Transverse colon (tissue), 4 donors: ENCODE measurements around the gene HMCN2. TPM values are rescaled to one million over a fixed set of nuclear protein-coding genes. Genes with fewer than 3 reads are reported as not detected.

ENCODE experiments used
- DNase-seq: peaks from one replicate; pipeline ENCODE4 v3.0.0-alpha.2; 2019
- H3K27ac ChIP-seq, 4 donors: fragments of 200-600 bp; sonication (generic); 2 replicates each; pipeline ENCODE4 v1.5.1; 2016 to 2018; ENCODE audit warnings: inconsistent platforms in 4 of 4
- H3K27me3 ChIP-seq: fragments of 200-600 bp; sonication (generic); 2 replicates; pipeline ENCODE4 v1.5.1; 2017; ENCODE audit warnings: inconsistent platforms
- H3K36me3 ChIP-seq, 4 donors: fragments of 200-600 bp; sonication (generic); 2 replicates each; pipeline ENCODE4 v1.5.1; 2017 to 2019; ENCODE audit warnings: inconsistent platforms in 4 of 4
- H3K4me1 ChIP-seq, 4 donors: fragments of 200-600 bp; sonication (generic); 2 replicates each; pipeline ENCODE4 v1.5.1; 2017 to 2020; ENCODE audit warnings: inconsistent platforms in 4 of 4
- H3K4me3 ChIP-seq, 4 donors: fragments of 200-600 bp; sonication (generic); 1 replicate in 1 of 4; 2 replicates in 3 of 4; pipeline versions ENCODE4 v1.5.1 to v1.6.1; 2017 to 2019; ENCODE audit warnings: inconsistent platforms in 4 of 4
- H3K9me3 ChIP-seq, 2 donors: fragments of 200-600 bp; sonication (generic); 2 replicates each; pipeline ENCODE4 v1.5.1; 2017 to 2019; ENCODE audit warnings: inconsistent platforms in 2 of 2
- CTCF ChIP-seq, 5 experiments: fragments of 200-600 bp in 3 of 5; fragments of 450-650 bp in 2 of 5; sonication (generic) in 3 of 5; IDR thresholded peaks; 1 replicate in 2 of 5; 2 replicates in 3 of 5; pipeline ENCODE4 v1.5.1; 2016 to 2017; ENCODE audit warnings: antibody characterized with exemption in 5 of 5, inconsistent platforms in 3 of 5, mild to moderate bottlenecking in 2 of 5, moderate library complexity in 1 of 5
- EP300 ChIP-seq: sonication (generic); formaldehyde crosslinking; IDR thresholded peaks from one replicate; pipeline ENCODE4 v1.6.1; 2017; ENCODE audit warnings: antibody characterized with exemption, low read depth
- POLR2A ChIP-seq: fragments of 450-650 bp; IDR thresholded peaks from one replicate; pipeline ENCODE4 v1.6.1; 2016; ENCODE audit warnings: antibody characterized with exemption, mild to moderate bottlenecking, moderate library complexity
- POLR2AphosphoS5 ChIP-seq, 3 donors: sonication (generic); formaldehyde crosslinking; IDR thresholded peaks; one replicate each; pipeline ENCODE4 v1.6.1; 2016; ENCODE audit warnings: antibody characterized with exemption in 3 of 3
- WGBS, 2 donors: methylation state at CpG; one replicate each; pipeline ENCODE4 v1.1.5; 2018; ENCODE audit warnings: low coverage in 1 of 2; 5-methylcytosine and 5-hydroxymethylcytosine counted together
- in situ Hi-C, 4 donors: fragments of 200-750 bp; cut with MboI; loops; one replicate each; pipeline versions ENCODE4 v1.15.0 to v1.15.1; 2017; ENCODE audit warnings: low sequenced_read_pairs in 3 of 4, low pct_ligation_motif_present in 1 of 4, low pct_unique_long_range_greater_than_20kb in 1 of 4
- intact Hi-C: fragments of 100-400 bp; cut with DNase I; formaldehyde crosslinking; loops from one replicate; pipeline ENCODE4 v1.15.1; 2023; ENCODE audit warnings: low total_unique reads
- total RNA-seq, 4 donors: library from RNA; depleted of rRNA; stranded (reverse); fragments of >200 nt; gene quantifications; one replicate each; pipeline ENCODE4 v1.1.0, GENCODE V29; 2016

Gene HMCN2
- total RNA-seq, 4 donors from 2014 or later, result 7.8 to 40.0 (median 15.2) TPM

GRCh38 chr9:130382636-130383349, 117.2 kb downstream of the HMCN2 start:
- H3K27me3 ChIP-seq, result no peaks in the 10 kb centered on the region
- DNase-seq, result no peak
- TF ChIP-seq CTCF (IDR thresholded peaks at IDR 0.05) (no peak), EP300 (no peak), POLR2AphosphoS5 (IDR thresholded peaks at IDR 0.05) (no peak), POLR2A (no peak)
- intact Hi-C loops, result no loop called here
- in situ Hi-C loops, result no loop called here
- no peaks in the 10 kb centered on the region for H3K4me1 ChIP-seq
- WGBS, 2 donors, result 83% methylated on average over 11 of the region's 20 CpGs; no CpG with 5 or more reads in 1 of the 2 donors
- H3K27ac ChIP-seq, result no peak overlapping the region
- H3K9me3 ChIP-seq, result no peaks in the 10 kb centered on the region
- H3K36me3 ChIP-seq, result no peaks in the 10 kb centered on the region
- H3K4me3 ChIP-seq, result no peak overlapping the region

- 88% methylated on average over 8 of the region's 8 CpGs; no CpG with 5 or more reads in 1 of the 2 donors for WGBS, 2 donors
- DNase-seq, result no peak
- H3K27ac ChIP-seq, result no peak overlapping the region
- no peaks in the 10 kb centered on the region for H3K9me3 ChIP-seq
- no peaks in the 10 kb centered on the region for H3K4me1 ChIP-seq
- intact Hi-C loops (no loop called here), in situ Hi-C loops (no loop called here)
- TF ChIP-seq POLR2AphosphoS5 (IDR thresholded peaks at IDR 0.05) (no peak), CTCF (IDR thresholded peaks at IDR 0.05) (no peak), POLR2A (no peak), EP300 (no peak)
- no peaks in the 10 kb centered on the region for H3K36me3 ChIP-seq
- H3K27me3 ChIP-seq, result no peaks in the 10 kb centered on the region
- H3K4me3 ChIP-seq, result no peak overlapping the region
These were observed 117.8 kb downstream of the HMCN2 start for GRCh38 chr9:130383350-130383715.

GRCh38 chr9:130383979-130384676, 118.6 kb downstream of the HMCN2 start:
- no peaks in the 10 kb centered on the region for H3K4me1 ChIP-seq
- TF ChIP-seq EP300 (no peak), POLR2AphosphoS5 (IDR thresholded peaks at IDR 0.05) (no peak), CTCF (IDR thresholded peaks at IDR 0.05) (no peak), POLR2A (no peak)
- in situ Hi-C loops, result no loop called here

GRCh38 chr9:130385257-130385656, 119.7 kb downstream of the HMCN2 start:
- Histone ChIP-seq H3K27me3 (no peaks in the 10 kb centered on the region), H3K4me1 (no peaks in the 10 kb centered on the region), H3K9me3 (no peaks in the 10 kb centered on the region), H3K27ac (no peak overlapping the region), H3K4me3 (no peak overlapping the region), H3K36me3 (no peaks in the 10 kb centered on the region)
- no peak for DNase-seq
- 85% methylated on average over 11 of the region's 11 CpGs; no CpG with 5 or more reads in 1 of the 2 donors for WGBS, 2 donors
- TF ChIP-seq POLR2A, result no peak
- TF ChIP-seq CTCF (IDR thresholded peaks at IDR 0.05), result no peak
- TF ChIP-seq POLR2AphosphoS5 (IDR thresholded peaks at IDR 0.05), result no peak
- no peak for TF ChIP-seq EP300
- intact Hi-C loops, result no loop called here
- in situ Hi-C loops, result no loop called here

More at GRCh38 chr9:130383979-130384676, 118.6 kb downstream of the HMCN2 start:
- no peaks in the 10 kb centered on the region for H3K9me3 ChIP-seq
- no peak for DNase-seq
- intact Hi-C loops, result no loop called here
- no peaks in the 10 kb centered on the region for H3K36me3 ChIP-seq
- no peak overlapping the region for H3K27ac ChIP-seq
- 84 to 85% methylated on average over 7 to 18 of the region's 18 CpGs for WGBS, 2 donors
- no peaks in the 10 kb centered on the region for H3K27me3 ChIP-seq
- no peak overlapping the region for H3K4me3 ChIP-seq
